Mesothelial cell of epicardium (in vitro differentiated cells): ENCODE measurements around the gene TBL1Y. TPM values are rescaled to one million over a fixed set of nuclear protein-coding genes. Genes with fewer than 3 reads are reported as not detected.

Source experiments
- DNase-seq, 2 experiments: peaks; one replicate each; pipeline ENCODE4 v3.0.0; 2021; ENCODE audit warnings: low spot score in 2 of 2; ENCODE audit not compliant: unreplicated experiment in 2 of 2
- H3K27ac Mint-ChIP-seq: 2 replicates; pipeline ENCODE4 v1.8.0; 2021; ENCODE audit warnings: mixed read lengths
- H3K27me3 Mint-ChIP-seq: 2 replicates; pipeline ENCODE4 v1.8.0; 2021; ENCODE audit warnings: low read depth, mixed read lengths
- H3K36me3 Mint-ChIP-seq: 2 replicates; pipeline ENCODE4 v1.8.0; 2021; ENCODE audit warnings: mixed read lengths
- H3K4me1 Mint-ChIP-seq: 2 replicates; pipeline ENCODE4 v1.8.0; 2021; ENCODE audit warnings: mixed read lengths
- H3K4me3 Mint-ChIP-seq: 2 replicates; pipeline ENCODE4 v1.8.0; 2021; ENCODE audit warnings: mild to moderate bottlenecking, moderate library complexity, mixed read lengths
- H3K9me3 Mint-ChIP-seq: 2 replicates; pipeline ENCODE4 v1.8.0; 2021; ENCODE audit warnings: mixed read lengths
- total RNA-seq: library from RNA; stranded (reverse); gene quantifications from 3 replicates; pipeline ENCODE4 v1.2.1, GENCODE V29; 2021
- TF ChIP-seq, protein P1 (sequence below): fragments of 200-600 bp; sonication (generic); IDR thresholded peaks from one replicate; pipeline ENCODE4 v1.5.0; 2021; ENCODE audit warnings: antibody characterized with exemption; ENCODE audit not compliant: unreplicated experiment

TBL1Y gene
- total RNA-seq, 1 donor from 2014 or later = not detected

DNA sequence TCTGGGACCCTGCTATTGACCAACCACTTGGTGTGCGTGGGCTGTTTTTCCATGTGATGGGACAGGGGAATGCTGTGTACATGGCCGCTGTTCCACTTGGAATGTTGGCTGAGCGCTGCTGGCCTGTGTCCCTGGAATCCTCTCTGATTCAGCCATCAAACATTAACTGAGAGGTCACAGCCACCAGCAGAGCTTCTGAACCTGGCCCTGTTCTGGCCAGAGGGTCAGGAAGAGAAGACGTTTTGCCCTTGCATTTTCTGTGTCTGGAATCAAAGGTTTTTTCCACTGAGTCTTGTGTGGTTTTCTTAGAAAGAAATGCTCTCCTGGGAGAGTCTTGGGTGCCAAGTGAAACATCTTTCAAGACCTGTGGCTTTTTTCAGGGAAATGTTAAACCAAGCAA is 85.5 kb downstream of the TBL1Y start:
- Mint-ChIP-seq H3K27ac (no peak overlapping the region), H3K36me3 (no peaks in the 10 kb centered on the region), H3K4me1 (no peaks in the 10 kb centered on the region), H3K4me3 (no peak overlapping the region), H3K9me3 (no peaks in the 10 kb centered on the region), H3K27me3 (no peaks in the 10 kb centered on the region)
- TF ChIP-seq, protein P1, sequence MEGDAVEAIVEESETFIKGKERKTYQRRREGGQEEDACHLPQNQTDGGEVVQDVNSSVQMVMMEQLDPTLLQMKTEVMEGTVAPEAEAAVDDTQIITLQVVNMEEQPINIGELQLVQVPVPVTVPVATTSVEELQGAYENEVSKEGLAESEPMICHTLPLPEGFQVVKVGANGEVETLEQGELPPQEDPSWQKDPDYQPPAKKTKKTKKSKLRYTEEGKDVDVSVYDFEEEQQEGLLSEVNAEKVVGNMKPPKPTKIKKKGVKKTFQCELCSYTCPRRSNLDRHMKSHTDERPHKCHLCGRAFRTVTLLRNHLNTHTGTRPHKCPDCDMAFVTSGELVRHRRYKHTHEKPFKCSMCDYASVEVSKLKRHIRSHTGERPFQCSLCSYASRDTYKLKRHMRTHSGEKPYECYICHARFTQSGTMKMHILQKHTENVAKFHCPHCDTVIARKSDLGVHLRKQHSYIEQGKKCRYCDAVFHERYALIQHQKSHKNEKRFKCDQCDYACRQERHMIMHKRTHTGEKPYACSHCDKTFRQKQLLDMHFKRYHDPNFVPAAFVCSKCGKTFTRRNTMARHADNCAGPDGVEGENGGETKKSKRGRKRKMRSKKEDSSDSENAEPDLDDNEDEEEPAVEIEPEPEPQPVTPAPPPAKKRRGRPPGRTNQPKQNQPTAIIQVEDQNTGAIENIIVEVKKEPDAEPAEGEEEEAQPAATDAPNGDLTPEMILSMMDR = no peak
- no peak for DNase-seq

DNA sequence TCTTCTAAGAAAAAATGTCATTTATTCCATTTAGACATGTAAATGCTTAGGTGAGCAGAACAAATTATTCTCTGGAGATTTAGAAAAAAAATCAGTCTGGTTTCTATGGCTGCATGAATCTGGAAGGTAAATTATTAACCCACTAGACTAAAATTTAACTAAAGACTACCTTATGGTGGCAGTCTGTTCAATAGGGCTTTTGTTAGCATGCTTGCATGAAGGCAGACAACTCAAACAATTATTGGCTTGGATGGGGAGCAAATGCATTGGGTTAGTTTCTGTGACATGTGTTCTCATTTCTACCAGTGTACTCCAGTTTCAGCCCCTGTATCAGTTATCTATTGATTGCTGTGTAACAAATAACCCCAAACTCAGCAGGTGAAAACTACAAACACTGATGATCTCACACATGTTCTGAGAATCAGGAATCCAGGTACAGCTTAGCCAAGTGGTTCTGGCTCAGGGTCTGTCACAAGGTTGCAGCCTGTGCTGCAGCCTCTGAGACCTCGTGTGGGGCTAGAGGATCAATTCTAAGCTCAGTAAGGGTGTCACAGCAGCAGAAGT is 87.1 kb downstream of the TBL1Y start:
- H3K9me3 Mint-ChIP-seq = no peaks in the 10 kb centered on the region
- no peak overlapping the region for H3K27ac Mint-ChIP-seq
- no peak overlapping the region for H3K4me3 Mint-ChIP-seq
- H3K36me3 Mint-ChIP-seq = no peaks in the 10 kb centered on the region
- DNase-seq = no peak
- H3K27me3 Mint-ChIP-seq = no peaks in the 10 kb centered on the region
- TF ChIP-seq, protein P1 = no peak
- H3K4me1 Mint-ChIP-seq = no peaks in the 10 kb centered on the region

DNA sequence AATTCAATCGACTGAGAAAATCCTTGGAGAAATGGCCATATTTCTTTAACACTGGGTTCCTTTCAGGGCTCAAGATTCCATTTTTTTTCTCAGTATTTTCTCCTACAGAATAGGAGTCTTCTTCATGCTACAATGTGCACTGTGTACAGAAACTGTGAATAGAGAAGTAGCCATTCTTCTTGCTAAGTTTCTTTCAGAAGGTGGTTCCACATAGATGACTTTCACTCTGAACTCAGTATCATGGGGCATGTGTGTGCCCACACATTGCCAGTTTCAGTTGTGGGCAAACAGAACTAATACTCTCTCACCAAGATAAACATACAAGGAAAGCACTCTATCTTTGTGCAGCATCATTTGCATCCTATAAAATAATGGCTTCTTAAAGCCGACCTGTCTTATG is 89.4 kb downstream of the TBL1Y start:
- DNase-seq = no peak
- no peak overlapping the region for H3K27ac Mint-ChIP-seq
- no peaks in the 10 kb centered on the region for H3K27me3 Mint-ChIP-seq
- H3K4me1 Mint-ChIP-seq = no peaks in the 10 kb centered on the region
- no peaks in the 10 kb centered on the region for H3K9me3 Mint-ChIP-seq
- no peak overlapping the region for H3K4me3 Mint-ChIP-seq
- H3K36me3 Mint-ChIP-seq = no peaks in the 10 kb centered on the region
- TF ChIP-seq, protein P1 = no peak

DNA sequence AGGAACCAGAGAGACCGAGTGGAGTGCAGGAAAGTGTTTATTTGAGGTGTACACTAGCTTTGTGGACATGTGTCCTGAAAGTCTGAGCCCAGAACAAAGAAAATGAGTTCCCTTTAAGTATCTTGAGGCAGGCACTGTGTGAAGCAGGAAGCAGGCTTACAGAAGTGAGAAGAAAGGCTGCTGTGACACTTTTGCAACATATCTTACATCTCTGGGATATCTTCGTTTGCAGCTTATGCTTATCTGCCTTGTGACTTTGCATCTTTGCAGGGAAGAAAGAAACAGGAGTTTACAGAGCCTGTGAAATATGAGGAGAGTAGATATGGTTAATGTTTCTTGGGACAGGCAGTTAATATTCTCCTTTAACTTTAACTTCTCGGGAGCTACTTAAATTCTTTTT is 92.1 kb downstream of the TBL1Y start:
- DNase-seq = no peak
- Mint-ChIP-seq H3K4me3 (no peak overlapping the region), H3K36me3 (no peaks in the 10 kb centered on the region), H3K4me1 (no peaks in the 10 kb centered on the region), H3K27me3 (no peaks in the 10 kb centered on the region), H3K27ac (no peak overlapping the region), H3K9me3 (no peaks in the 10 kb centered on the region)
- TF ChIP-seq, protein P1 = no peak

DNA sequence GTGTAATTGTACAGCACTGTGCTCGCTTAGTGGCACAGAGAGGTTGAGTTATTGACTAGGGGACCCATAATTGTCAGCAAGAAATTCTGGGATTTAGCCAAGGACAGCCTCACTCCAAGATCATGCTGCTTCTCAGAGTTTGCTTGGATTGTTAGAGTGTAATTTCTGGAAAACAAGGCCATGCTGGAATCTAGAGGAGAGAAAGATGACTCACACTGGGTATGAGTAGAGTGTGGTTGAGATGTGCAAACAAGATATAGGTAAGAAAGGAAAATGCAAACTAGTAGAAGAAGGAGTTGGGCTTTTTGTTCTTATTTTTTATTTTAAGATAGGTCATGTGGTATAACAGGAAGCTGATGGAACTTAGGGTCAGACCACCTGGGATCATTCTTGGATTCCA is 97.4 kb downstream of the TBL1Y start:
- H3K27me3 Mint-ChIP-seq = no peaks in the 10 kb centered on the region
- TF ChIP-seq, protein P1 = no peak
- no peak overlapping the region for H3K4me3 Mint-ChIP-seq

More for the DNA sequence above, 97.4 kb downstream of the TBL1Y start:
- Mint-ChIP-seq H3K9me3 (no peaks in the 10 kb centered on the region), H3K4me1 (no peaks in the 10 kb centered on the region), H3K27ac (no peak overlapping the region), H3K36me3 (no peaks in the 10 kb centered on the region)
- no peak for DNase-seq
